GM19239 (cell line): ENCODE measurements around the gene SHROOM2.

Source experiments
- DNase-seq: peaks from one replicate; pipeline ENCODE4 v3.0.0; 2011; ENCODE audit warnings: low spot score; ENCODE audit not compliant: insufficient read length
- FAIRE-seq: peaks from 2 replicates; lab custom pipeline; 2011; peaks lifted over from hg19 to GRCh38; lab: Jason Lieb, UNC

Gene SHROOM2

DNA sequence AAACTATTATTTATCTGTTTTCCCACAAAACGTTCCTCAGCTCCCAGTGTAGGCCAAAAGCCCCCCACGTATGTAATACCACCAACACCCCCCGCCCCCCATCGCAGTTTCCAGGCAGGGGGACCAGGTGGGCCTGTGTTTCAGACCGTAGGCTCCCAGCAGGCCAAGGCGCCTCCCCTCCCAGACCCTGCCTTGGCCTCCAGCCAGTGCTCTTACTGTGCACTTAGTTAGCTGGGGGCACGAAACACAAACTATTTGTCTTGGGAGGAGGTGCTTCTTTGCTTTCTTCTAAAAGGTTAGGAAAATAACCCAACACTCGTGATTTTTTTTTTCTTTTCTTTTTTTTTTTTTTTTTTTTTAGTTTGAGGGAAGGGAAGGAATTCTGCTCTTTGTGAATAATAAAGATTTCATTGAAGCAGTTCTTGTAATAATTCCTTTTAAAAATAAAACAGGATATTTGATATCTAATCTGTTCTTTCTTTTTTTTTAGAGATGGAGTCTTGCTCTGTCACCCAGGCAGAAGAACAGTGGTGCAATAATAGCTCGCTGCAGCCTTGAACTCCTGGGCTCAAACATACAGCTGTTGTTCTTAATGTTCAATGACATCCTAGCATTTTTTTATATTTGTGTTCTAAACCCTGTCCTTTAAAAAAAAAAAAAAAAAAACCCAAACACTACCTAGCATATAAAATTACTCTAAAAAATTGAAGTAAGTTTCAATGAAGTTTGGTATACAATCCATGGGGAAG is 98.0 kb downstream of the SHROOM2 start:
- DNase-seq, result no peak
- no peak for FAIRE-seq

DNA sequence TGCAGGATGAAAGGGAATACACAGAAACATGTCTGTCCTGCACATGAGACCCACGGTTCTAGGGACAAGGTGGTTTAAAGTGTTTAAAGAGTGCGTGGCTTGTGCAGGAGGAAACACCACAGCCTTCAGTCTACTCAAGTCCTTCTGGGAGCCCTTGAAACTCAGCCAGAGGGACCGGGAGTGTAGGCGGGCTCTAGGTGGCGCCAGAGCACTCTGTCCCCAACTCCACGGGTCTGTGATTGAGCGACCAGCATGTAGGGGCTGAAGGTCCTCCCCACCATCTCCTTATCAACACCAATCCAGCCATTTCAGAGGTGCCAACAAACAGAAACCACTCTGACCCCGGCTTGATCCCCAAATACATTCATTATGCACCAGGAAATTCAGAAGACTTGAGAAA is 98.9 kb downstream of the SHROOM2 start:
- peak; percentile 44 for DNase-seq
- peak; percentile 72 for FAIRE-seq

DNA sequence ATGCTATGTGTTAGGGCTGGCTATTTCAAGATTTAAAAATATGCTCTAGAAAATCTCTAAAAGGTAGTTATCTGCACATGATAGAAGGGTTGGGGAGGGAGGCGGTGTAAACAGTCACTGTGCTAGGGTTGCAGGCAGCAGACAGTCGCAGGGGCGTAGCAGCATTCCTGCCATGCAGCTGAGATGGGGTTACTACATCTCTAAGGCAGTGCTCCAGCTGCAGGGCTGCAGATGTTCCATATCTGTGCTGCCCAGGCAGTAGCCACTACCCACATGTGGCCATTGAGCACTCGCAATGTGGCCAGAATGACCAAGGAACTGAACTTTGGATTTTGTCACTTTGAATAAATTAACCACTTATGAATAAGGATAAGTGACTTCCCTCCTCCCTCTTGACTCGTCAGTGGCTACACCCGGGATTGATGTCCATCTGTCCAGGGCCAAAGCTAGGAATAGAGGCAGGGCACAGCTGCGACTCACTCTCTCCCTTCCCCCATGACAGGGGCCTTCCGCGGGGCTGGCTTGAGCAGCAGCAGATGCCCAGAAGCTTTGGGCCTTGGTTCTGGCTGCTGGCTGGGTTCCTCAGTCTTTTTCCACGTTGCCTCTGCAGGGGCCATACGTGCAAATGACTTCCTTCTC is 101.5 kb downstream of the SHROOM2 start:
- FAIRE-seq (no peak), DNase-seq (no peak)

DNA sequence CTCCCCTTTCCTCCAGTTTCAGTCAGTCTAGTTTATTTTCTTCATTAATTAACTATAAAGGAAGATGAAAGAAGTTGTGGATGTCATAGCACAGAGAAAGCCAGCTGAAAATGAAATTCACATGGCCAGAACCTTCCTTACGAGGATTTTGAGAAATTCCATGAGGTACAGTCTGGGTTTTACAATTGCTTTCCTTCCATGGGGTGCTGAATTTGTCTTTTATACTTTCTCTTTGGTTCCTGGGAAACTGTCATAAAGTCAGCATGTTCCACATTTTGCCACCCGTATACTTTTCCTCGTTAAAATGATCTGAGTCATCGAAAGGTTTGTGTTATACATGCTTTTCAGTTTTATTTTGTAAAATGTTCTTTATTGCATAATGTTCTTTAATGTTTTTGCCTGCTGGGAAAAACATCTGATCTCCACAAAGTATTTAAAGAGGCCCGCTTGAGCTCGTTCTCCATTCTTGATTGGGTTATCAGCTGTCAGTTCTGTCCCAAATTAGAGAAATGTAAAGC is 102.8 kb downstream of the SHROOM2 start:
- FAIRE-seq (no peak), DNase-seq (no peak)

- DNase-seq (no peak), FAIRE-seq (no peak)
Observed at GRCh38 chrX:9890681-9891091, 104.5 kb downstream of the SHROOM2 start.

GRCh38 chrX:9895225-9895912 is 109.1 kb downstream of the SHROOM2 start:
- no peak for DNase-seq
- FAIRE-seq, result no peak

- FAIRE-seq (no peak), DNase-seq (no peak)
Observed at GRCh38 chrX:9897761-9898161, 111.5 kb downstream of the SHROOM2 start.

DNA sequence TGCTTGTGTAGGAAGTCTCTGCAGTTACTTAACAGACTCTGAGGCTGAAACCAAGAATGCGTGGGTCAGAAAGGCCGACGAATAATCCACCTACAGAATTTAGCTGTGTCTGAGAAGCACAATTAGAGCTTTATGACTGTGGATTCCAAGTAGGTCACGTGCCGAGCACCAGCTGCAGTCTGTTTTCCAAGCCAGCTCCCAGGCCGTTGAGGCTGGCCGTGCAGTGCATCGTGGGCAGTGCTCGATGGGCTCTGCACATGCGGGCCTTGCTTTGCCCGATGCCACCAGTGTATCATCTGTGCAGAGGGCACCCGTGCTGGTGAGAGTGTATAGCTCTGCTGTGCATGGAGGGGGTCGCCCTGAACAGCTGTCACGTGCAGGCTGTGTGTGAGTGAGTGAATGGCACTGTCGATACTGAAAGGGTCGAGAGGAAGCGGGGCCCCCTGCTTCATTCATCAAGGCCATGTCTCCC is 113.4 kb downstream of the SHROOM2 start:
- FAIRE-seq, result no peak

GRCh38 chrX:9902656-9903055 is 116.4 kb downstream of the SHROOM2 start:
- no peak for FAIRE-seq
- DNase-seq, result no peak

More for the DNA sequence above, 113.4 kb downstream of the SHROOM2 start:
- no peak for DNase-seq

DNA sequence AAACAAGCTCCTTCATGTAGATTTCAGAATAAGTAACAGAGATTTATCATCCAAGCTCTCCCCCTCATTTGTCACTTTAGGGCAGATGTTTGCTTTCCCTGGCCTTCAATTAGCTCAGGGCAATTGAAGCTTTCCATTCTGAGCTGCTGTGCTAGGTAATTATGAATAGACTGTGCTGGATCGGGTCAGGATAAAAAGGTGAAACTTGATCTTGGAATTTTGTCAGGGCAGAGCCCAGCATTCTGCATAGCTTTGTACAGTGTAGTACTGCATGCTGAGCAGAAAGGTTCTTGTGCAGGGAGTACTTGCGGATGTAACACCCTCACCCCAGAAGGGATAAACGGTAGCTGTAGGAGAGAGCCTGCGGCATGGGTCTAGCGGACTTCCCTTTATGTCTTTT is 116.9 kb downstream of the SHROOM2 start:
- DNase-seq (no peak), FAIRE-seq (no peak)

DNA sequence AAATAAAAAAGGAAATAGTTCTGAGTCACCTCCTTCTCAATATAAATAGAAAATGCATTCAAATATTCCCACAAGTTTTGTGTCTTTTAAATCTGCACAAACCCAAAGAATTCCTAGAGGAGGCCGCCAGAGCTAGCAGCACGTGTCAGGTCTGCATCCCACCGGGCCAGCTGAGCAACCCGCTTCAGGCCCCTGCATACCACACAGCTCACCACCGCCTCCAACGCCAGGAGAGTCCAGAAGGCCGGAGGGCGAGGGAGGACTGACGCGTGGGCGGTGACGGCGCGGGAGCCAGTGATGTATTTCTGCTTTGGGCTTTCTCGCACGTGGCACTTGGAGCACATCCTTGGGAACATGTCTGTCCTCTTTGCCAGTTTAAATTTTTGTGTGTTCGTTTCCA is 119.1 kb downstream of the SHROOM2 start:
- DNase-seq (no peak), FAIRE-seq (no peak)

- FAIRE-seq, result no peak
Observed at GRCh38 chrX:9905721-9906120, 119.5 kb downstream of the SHROOM2 start.

DNA sequence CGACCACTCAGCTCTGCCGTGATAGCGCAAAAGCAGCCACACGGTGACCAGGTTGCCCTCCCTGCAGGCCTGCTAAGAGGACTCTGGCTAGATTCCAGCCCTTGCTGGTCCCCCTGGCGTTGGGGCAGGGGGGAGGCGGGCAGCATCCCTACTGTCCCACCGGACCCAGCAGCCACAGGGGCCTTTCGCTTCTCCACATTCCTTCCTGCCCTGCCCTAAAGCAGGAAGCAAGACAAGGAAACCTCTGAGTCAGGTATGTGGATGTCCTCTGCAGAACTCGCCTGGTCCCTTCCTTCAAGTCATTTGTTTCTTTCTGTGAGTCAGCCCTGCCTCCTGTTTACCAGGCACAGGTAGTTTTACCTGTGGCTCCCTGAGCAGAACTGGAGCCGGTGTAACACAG is 120.7 kb downstream of the SHROOM2 start:
- FAIRE-seq, result no peak
- no peak for DNase-seq

More at GRCh38 chrX:9905721-9906120, 119.5 kb downstream of the SHROOM2 start:
- no peak for DNase-seq

- DNase-seq, result no peak
Observed at GRCh38 chrX:9907645-9908387, 121.6 kb downstream of the SHROOM2 start.

GRCh38 chrX:9909254-9909653 is 123.0 kb downstream of the SHROOM2 start:
- FAIRE-seq (no peak), DNase-seq (no peak)

More at GRCh38 chrX:9907645-9908387, 121.6 kb downstream of the SHROOM2 start:
- no peak for FAIRE-seq

- FAIRE-seq, result no peak
- DNase-seq, result no peak
Observed at GRCh38 chrX:9911487-9911886, 125.3 kb downstream of the SHROOM2 start.

DNA sequence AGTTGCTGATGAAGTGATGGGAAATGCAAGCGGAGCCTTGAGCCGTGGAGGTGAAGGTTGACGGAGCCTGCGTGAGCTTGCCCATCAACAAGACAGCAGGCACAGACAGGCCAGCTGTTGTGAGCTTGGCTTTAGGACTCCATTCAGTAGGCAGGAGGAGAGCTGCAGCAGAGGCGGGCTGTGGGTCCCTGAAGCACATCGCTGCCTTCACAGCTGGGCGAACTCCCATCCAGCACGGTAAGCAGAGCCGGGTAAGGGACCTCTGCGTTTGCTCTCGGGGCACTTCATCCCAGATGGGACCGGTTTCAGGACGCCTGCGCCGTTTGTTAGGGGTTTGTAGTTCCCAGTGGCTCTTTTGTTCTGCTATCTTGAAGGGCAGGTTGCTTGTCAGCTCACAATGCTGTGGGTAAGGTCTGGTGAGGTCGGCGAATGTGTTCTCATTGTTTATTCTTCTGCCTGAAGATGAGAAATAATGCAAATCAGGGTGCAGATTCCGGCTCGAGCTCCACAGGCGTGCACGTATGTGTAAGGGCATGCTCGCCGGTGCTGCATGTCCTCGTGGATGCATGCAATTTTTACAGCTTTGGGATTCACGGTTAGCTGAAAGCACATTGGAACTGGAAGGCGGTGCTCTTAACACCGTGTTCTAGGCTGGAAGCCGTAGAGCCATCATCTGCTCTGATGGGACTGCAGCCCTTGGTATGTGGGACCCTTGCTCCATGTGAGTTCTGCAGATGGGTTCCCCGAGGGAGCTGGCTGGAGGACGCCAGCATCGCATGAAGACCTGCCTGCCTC is 126.3 kb downstream of the SHROOM2 start:
- FAIRE-seq (no peak), DNase-seq (no peak)

- FAIRE-seq, result no peak
- no peak for DNase-seq
Observed at GRCh38 chrX:9913146-9913433, 126.9 kb downstream of the SHROOM2 start.

- no peak for FAIRE-seq
- DNase-seq, result no peak
Observed at GRCh38 chrX:9917861-9918260, 131.6 kb downstream of the SHROOM2 start.
